PC-9 (cell line): ENCODE results near the gene NEURL2.

Source experiments
- EZH2 ChIP-seq: fragments of 200-600 bp; sonication (generic); IDR thresholded peaks from 2 replicates; pipeline ENCODE4 v1.8.0; 2017; ENCODE audit warnings: antibody characterized with exemption, low read depth
- TF ChIP-seq, protein P1 (sequence below): fragments of 200-600 bp; sonication (generic); conservative IDR thresholded peaks from 2 replicates; pipeline ENCODE4 v1.6.1; 2017; ENCODE audit warnings: mixed run types, antibody characterized with exemption, mild to moderate bottlenecking, moderate library complexity

DNA sequence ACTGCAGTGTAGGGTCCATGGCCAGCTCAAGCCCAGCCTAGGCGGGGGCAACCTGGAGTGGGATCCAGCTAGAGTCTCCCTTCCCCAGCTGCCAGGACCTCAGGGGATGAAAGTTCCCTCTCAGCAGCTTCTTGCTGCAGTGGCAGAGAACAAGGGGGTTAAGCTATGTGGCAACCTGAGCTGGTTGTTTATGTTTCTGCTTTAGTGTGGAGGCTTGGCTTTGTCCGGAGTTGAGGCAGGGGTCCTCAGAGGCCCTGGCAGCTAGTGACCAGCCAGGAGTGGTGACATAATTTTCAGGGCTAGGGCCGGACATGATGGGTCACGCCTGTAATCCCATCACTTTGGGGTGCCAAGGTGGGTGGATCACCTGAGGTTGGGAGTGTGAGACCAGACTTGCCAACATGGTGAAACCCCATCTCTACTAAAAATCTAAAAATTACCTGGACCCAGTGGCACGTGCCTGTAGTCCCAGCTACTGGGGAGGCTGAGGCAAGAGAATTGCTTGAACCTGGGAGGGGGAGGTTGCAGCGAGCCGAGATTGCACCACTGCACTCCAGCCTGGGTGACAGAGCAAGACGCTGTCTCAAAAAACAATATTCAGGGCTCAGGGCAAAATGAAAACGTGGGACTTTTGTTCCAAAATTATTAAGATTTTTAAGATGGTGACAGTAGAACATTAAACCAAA, 35.0 kb upstream of the NEURL2 start:
- TF ChIP-seq, protein P1, sequence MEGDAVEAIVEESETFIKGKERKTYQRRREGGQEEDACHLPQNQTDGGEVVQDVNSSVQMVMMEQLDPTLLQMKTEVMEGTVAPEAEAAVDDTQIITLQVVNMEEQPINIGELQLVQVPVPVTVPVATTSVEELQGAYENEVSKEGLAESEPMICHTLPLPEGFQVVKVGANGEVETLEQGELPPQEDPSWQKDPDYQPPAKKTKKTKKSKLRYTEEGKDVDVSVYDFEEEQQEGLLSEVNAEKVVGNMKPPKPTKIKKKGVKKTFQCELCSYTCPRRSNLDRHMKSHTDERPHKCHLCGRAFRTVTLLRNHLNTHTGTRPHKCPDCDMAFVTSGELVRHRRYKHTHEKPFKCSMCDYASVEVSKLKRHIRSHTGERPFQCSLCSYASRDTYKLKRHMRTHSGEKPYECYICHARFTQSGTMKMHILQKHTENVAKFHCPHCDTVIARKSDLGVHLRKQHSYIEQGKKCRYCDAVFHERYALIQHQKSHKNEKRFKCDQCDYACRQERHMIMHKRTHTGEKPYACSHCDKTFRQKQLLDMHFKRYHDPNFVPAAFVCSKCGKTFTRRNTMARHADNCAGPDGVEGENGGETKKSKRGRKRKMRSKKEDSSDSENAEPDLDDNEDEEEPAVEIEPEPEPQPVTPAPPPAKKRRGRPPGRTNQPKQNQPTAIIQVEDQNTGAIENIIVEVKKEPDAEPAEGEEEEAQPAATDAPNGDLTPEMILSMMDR = no peak
- no peak for TF ChIP-seq EZH2
